ENCODE data around the gene CPEB2.

Gene CPEB2

DNA sequence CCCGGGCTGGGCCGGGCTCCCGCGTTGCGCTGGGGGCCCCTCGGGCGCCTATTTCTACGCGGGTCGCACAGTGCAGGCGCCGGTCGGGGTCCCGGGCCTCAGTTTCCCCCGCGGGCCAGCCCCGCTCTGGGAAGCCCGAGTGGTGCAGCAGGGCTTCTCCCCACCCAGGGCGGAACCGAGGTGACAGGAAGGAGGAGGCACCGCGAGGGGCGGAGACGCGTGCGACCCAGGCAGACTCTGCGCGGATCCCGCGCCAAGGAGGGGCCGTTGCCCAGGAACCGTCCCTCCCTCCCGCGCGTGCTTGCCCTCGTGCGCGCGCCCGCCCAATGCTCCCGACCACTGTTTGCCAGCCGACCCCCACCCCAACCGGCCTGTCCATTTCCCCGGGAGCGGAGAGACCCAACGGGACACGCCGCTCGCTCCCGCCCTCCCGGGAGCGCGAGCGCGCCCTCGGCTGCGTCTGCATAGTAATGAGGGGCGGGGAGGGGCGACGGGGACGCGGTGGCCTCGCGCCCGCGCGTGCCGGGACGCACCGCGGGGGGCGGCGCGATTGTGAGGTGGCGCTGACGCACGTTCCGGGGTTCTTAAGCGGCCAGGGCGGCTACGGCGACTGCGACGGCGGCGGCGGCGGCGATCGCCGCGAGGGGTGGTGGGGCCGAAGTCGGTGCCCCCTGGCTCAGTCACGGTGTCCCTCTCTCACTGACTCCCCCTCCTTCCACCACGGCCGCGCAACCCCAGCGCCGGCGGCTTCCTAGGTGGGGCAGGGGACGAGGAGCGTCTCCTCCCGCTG, at the start of gene CPEB2:
TSS of gene CPEB2 (plus strand) at position 613 of the 790 bp plus-strand sequence. CDS start 193 bp downstream, outside the sequence.
- TF ChIP-seq, protein P1, sequence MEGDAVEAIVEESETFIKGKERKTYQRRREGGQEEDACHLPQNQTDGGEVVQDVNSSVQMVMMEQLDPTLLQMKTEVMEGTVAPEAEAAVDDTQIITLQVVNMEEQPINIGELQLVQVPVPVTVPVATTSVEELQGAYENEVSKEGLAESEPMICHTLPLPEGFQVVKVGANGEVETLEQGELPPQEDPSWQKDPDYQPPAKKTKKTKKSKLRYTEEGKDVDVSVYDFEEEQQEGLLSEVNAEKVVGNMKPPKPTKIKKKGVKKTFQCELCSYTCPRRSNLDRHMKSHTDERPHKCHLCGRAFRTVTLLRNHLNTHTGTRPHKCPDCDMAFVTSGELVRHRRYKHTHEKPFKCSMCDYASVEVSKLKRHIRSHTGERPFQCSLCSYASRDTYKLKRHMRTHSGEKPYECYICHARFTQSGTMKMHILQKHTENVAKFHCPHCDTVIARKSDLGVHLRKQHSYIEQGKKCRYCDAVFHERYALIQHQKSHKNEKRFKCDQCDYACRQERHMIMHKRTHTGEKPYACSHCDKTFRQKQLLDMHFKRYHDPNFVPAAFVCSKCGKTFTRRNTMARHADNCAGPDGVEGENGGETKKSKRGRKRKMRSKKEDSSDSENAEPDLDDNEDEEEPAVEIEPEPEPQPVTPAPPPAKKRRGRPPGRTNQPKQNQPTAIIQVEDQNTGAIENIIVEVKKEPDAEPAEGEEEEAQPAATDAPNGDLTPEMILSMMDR (IDR thresholded peaks at IDR 0.05; ENCODE audit: insufficient read depth, low read depth, low read length, missing control alignments), result no peak
- DNase-seq (ENCODE audit: low read depth), result peak; percentile 98
- peak within 1 kb of the TSS; percentile 79 for H3K4me3 ChIP-seq (ENCODE audit: low read depth, low read length)

DNA sequence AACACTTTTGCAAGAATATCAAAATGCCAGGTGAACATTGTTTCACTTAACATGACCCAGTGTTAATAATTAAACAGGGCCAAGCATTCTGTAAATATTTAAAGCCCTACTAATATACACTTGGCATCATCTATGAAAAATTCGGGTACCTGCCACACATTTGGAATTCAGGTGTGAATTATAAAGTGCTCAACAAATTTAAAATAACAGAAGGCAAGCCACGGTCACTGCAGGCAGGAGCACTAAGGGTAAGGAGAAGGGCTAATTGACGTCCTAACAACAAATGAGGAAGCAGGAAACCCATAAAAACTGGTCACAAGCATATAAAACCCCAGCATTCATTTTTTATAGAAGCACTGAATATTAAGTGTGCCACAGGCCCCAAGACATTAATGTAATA, 43.8 kb upstream of the CPEB2 start:
- DNase-seq (ENCODE audit: low read depth), result no peak
- no peak overlapping the region for H3K4me3 ChIP-seq (ENCODE audit: low read depth, low read length)

DNA sequence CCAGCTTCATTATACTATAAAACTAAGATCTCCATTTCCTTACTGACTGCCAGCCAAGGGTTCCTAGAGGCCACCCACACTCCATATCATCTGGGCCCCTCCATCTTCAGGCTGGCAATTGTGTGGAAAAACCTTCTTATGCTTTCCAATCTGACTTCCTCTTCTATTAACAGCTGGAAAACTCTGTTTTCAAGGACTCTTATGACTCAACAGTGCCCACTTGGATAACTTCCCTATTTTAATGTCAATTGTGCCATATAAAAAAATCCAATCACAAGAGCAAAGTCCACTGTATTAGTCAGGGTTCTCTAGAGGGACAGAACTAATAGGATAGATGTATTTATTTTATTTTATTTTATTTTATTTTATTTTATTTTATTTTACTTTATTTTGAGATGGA, 41.0 kb upstream of the CPEB2 start:
- H3K4me3 ChIP-seq (ENCODE audit: low read depth, low read length), result no peak overlapping the region
- TF ChIP-seq, protein P1 (IDR thresholded peaks at IDR 0.05; ENCODE audit: insufficient read depth, low read depth, low read length, missing control alignments), result no peak
- no peak for DNase-seq (ENCODE audit: low read depth)

More for the DNA sequence above, 43.8 kb upstream of the CPEB2 start:
- TF ChIP-seq, protein P1 (IDR thresholded peaks at IDR 0.05; ENCODE audit: insufficient read depth, low read depth, low read length, missing control alignments), result no peak

DNA sequence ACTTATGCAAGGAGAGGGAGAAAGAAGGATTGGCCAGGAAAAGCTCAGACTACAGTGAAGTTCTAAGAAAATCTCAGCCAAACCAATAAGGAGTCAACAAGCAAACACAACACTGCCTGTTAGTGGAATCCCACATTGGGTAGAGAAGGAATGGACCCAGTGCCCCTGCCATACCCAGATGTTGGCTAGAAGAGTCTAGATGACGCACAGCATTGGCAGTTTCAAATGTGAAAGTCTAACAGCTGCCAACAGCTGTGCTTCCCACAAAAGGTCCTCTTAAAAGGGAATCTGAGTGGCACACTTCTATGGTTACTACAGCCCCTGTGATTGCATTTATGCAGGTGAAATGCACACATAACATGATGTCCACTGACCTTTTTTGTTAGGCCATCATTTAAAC, 37.2 kb upstream of the CPEB2 start:
- TF ChIP-seq, protein P1 (IDR thresholded peaks at IDR 0.05; ENCODE audit: insufficient read depth, low read depth, low read length, missing control alignments), result no peak
- no peak for DNase-seq (ENCODE audit: low read depth)

DNA sequence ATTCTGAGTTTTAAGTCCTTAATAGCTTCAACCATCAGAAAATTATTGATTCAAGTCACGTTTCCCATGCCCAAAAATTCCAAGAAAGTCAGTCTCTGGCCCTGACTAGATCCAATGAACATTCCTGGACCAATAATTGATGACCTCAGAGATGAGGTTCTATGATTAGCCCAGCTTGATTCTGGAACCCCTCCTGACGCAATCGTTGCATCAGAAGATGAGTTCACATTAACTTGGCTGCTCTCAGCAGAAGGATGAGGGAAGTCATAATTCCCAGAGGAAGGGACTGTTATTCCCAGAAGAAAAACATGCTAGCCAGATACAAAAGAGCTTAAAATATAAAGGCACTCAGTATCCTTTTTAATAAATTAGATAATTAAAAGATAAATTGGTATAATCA, 34.3 kb upstream of the CPEB2 start:
- DNase-seq (ENCODE audit: low read depth), result no peak
- no peak overlapping the region for H3K4me3 ChIP-seq (ENCODE audit: low read depth, low read length)
- TF ChIP-seq, protein P1 (IDR thresholded peaks at IDR 0.05; ENCODE audit: insufficient read depth, low read depth, low read length, missing control alignments), result no peak

More for the DNA sequence above, 37.2 kb upstream of the CPEB2 start:
- no peak overlapping the region for H3K4me3 ChIP-seq (ENCODE audit: low read depth, low read length)

DNA sequence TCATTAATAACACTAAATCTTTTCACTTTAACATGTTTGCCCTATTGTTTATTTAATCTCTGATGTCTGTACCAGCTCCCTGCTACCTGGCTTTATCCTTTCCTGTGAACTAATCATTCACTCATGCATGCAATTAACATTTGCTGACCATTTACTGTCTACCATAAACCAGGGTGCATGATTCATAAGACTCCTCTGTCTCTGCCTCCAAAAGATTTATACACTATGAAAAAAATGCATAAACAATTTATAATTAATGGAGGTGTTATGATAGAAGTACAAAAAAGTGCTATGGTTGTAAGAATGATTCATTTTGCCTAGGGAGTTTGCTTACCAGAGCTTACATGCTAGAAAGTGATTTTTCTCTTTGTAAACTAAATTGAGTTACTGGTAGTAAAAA, 24.5 kb upstream of the CPEB2 start:
- DNase-seq (ENCODE audit: low read depth), result no peak
- TF ChIP-seq, protein P1 (IDR thresholded peaks at IDR 0.05; ENCODE audit: insufficient read depth, low read depth, low read length, missing control alignments), result no peak
- no peak overlapping the region for H3K4me3 ChIP-seq (ENCODE audit: low read depth, low read length)

DNA sequence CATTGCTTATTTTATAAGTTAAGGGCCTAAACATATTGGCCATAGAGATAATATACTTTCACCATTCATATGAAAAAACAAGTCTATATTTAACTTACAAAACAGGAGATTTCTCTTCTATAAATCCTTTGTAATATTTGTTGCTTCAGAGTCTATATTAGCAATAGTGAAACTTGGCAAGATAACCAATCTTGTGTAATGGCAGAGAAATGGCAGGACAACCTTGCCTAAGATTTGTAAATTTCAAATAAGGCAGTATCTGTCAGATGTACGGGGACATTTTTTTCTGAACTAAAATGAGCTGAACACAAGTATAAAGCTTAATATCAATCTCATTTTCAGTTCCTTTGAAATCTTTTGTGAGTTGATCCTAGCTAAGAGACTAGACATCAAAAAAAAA, 17.8 kb upstream of the CPEB2 start:
- TF ChIP-seq, protein P1 (IDR thresholded peaks at IDR 0.05; ENCODE audit: insufficient read depth, low read depth, low read length, missing control alignments), result no peak
- no peak for DNase-seq (ENCODE audit: low read depth)
- no peak overlapping the region for H3K4me3 ChIP-seq (ENCODE audit: low read depth, low read length)

All from GM12865 (cell line).